NAMALWA (cell line): ENCODE results near the gene REN.

Experiments
- DNase-seq: peaks from one replicate; pipeline ENCODE4 v3.0.0-alpha.2; 2015; ENCODE audit warnings: low spot score

REN gene

DNA sequence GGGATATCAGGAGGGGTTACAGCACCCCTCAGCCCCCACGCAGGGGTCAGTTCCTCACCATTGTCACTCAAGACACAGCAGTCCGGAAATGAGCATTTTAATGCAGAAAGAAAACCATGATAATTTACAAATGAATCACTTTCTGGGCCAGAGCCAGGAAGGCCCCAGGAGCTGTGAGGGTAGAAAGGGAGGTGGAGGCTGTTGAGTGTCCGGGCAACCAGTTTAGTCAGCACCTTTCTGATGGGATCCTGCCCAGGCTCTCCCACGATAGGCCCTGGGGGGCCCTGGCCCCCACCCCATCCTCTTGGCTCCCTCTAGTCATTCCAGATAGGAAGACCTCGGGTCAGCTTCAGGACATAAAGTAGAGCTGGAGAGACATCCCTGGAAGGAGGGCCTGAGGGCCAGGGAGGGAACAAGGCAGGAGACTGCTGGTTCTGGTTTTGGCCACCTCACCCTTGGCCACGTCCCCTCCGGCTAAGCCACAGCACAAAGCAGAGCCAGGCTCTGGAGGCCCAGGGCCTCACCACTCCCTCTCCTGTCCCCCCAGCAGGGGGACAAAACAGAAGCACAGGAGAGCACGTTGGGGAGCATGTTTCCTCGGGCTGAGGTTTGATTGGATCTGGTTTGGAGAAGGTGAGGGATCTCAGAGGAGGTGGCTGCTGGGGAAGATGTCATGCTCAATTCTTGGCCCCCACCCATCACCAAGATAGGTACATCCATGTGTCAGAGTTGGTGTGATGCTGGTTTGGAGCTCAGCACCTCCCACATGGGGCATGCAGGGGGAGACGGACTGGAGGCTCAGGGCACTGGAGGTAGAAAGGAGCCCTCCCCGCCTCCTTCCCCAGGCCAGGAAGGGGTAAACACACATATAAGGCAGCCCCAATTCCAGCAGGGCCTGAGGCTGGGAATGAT, 34.9 kb downstream of the REN start:
- DNase-seq: no peak

DNA sequence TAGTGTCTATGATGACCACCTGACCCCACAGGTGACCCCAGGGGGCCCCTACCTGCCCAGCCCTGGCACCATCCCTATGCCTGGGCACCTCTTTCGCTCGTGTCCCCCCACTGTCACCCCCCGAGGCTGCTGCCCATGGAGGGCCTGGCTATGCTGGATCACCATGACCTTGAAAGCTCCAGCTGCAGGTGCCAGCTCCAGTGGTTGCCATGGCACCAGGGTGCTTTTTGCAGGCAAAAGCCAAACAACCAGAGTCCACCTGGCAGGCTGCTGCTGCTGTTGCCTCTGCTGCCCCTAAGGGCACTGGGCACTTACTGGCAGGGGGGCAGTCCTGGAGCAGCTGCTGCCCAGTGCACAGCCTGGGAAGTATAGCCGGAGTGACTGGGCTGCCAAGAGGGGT, 36.0 kb downstream of the REN start:
- peak; percentile 46 for DNase-seq

DNA sequence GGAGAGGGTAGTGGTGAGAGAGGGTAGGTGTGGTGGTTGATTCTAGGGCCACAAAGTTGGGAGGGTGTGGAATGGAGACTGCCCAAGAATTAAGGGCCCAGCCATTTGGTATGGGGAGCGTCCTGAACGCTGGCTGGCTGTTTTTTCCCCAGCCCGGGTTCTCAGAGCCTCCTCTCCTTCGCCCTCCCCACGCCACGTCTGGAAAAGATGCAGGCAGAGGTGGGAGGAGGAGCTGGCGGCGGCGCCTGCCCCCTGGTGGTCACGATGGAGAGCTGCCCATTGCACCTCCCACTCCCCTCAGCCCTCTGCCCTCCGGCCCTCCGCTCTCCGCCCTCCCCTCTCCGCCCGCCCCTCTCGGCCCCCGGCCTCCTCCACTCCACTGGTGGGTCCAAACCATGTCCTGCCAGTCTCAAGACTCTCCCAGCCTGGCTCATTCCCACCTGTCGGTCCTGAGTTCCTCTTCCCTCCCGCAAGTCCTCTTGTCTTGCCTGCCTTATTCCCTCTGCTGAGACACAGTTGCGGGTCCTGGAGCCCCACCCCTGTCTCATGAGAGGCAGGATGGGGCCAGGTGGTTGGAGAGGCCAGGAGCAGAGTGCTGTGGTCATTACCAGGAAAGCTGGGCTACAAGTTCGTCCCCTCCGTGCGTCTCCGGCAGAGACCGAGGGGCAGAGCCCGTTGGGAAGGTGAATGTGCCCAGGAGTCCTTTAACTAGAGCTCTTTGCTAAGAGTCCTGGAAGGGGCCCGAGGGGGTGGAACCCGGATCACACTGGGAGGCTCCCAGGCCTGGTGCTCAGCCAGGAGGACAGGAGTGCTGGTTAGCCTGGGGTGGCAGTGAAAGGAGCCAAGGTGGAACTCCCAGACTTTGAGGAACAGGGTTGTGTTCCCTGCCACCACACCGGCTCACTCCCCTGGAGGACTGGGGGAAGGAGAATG, 36.9 kb downstream of the REN start:
- peak; percentile 65 for DNase-seq

- DNase-seq: peak; percentile 41
Measured at GRCh38 chr1:204128464-204128963, 37.6 kb downstream of the REN start.

DNA sequence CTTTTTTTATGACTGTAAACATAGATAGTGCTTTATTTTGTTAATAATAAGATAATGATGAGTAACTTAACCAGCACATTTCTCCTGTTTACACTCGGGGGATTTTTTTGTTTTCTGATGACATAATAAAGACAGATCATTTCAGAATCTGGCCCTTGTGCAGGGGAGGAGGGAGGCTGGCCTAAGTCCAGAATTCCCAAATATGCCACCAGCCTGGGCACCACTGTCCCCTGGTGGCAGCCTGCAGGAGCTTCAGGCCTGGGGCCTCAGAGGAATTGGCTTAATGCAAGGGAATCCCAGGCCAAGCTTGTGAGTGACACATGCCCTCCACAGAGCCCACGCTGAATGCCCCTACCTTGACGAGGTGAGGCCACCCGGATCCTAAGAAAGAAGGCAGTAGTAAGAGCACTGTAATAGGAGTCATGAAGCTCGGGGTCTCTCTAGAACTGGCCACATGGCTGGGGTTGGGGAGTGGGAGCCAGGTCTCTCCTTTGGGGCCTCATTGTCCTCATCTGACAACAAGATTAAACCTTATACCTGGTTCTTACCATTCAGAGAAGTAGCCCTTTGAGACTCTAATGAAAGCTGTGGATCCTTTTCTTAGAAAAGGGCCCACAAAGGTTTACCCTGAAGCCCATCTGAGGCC, 38.4 kb downstream of the REN start:
- peak; percentile 30 for DNase-seq

DNA sequence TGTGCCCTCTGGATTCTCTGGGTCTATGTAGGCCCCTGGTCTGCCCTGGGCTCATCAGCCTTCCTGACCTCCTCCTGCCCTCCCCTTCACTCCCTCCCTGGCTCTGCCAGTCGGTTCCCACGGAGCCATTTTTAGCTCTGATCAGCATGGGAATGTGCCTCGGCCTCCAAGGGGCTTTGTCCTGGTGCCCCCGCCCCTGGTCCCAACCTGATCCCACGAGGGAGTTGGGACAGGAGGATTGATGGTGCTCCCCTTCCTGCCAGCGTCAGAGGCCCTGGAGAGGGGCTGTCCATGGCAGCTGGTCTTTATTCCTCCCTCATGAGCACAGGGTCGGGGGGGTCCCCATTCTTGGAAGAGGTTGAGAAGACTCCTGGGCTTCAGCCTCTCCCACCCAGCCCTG, 39.2 kb downstream of the REN start:
- DNase-seq: no peak

DNA sequence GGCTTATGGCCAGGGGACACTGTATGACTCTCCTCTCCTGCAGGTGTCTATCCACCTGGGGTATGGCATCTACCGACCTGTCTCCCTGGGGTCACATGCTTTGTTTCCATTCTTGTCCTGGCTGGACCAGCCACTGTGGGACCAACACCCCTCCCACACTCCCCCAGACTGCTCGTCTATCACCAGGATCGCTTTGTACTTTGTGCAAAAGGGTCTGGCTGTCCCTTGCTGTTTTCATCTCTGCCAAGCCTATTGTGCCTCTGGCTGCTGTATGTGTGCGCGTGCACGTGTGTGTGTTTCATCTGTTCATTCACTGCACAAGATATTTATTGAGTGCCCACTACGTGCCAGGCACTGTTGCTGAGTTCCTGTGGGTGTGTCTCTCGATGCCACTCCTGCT, 39.8 kb downstream of the REN start:
- no peak for DNase-seq

GRCh38 chr1:204125759-204126351, 40.3 kb downstream of the REN start:
- DNase-seq: no peak

DNA sequence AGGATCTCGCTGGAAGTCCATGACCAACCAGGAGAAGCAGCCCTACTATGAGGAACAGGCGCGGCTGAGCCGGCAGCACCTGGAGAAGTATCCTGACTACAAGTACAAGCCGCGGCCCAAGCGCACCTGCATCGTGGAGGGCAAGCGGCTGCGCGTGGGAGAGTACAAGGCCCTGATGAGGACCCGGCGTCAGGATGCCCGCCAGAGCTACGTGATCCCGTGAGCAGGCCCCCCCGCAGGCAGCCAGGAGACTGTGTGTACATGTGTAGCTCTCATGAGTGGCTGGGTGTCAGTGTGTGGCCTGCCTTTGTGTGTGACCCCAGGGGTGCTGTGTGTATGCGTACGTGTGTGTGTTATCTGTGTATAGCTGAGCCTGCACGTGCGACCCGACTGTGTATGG, 41.5 kb downstream of the REN start:
- no peak for DNase-seq

- DNase-seq: no peak
Measured at GRCh38 chr1:204123376-204123775, 42.8 kb downstream of the REN start.

DNA sequence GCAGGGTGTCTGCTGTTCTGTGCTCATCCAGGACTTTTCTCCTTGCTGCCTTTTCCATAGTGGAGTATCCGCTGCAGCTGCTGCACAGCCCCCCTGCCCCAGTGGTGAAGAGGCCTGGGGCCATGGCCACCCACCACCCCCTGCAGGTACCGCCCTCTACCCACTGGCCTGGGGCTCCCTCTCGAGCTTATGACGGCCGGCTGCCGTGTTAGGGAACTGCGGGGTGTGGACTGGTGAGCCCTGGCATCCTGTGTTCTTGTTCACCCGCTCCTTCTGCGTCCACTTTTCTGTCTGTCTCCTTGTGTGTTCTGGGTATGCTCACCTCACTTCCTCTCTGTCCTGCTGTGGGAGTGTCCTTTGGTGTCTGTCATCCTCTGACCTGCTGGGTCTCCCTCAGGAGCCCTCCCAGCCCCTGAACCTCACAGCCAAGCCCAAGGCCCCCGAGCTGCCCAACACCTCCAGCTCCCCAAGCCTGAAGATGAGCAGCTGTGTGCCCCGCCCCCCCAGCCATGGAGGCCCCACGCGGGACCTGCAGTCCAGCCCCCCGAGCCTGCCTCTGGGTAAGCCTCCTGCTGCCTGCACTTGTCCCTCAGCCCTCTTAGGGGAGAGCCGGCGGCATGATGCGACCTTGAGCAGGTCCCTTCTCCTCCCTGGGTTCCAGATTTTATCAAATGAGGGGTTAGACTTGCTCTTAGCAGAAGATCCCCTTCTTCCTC, 44.1 kb downstream of the REN start:
- DNase-seq: no peak

- no peak for DNase-seq
Measured at GRCh38 chr1:204116539-204116938, 49.6 kb downstream of the REN start.

DNA sequence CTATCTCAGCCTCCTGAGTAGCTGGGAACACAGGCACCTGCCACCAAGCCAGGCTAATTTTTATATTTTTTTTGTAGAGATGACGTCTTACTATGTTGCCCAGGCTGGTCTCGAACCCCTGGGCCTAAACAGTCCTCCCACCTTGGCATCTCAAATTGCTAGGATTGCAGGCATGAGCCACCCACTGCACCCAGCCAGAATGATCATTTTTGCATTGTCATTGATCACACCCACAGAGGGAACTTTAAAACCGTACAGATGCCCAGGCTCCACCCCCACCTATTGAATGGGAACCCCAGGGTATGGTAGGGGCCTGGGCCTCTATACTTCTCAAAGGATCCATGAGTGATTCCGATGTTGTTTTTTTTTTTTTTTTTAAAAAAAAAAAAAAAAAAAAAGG, 51.0 kb downstream of the REN start:
- no peak for DNase-seq

DNA sequence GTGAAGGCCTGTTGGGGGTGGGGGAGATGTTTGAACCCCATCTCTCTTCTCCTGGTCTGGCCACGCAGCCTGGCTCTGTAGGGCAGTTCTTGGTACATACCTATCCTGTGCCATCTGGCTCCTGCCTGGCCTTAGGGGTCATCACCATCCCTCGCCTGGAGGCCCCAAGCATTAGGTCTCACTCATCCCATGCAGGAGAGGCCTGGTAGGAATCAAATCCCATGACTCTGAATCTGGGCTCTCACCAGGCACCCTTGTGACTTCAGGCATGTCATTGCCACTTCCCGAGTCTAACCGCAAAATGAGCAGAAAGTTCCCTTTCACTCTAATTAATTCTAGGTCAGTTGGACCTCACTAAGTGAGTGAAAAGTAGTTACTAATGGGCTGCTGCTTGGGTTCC, 51.5 kb downstream of the REN start:
- DNase-seq: no peak

DNA sequence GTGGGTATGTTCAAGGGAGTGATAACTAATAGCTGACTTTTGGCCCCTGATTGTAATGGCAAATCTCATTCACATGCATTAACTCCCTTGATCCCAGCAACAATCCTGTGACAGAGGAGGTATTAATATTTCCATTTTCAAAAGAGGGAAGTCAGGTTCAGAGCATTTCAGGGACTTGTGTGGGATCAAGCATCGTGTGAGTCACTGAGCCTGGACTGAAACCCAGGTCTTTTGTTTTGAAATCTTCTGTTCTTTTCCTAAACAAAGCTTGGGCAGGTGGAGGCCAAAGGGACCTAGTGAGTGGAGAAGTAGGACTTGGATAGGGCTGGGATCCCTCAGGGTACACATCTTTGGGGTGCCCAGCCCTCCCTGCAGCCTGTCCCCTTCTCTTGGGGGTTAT, 52.2 kb downstream of the REN start:
- no peak for DNase-seq

DNA sequence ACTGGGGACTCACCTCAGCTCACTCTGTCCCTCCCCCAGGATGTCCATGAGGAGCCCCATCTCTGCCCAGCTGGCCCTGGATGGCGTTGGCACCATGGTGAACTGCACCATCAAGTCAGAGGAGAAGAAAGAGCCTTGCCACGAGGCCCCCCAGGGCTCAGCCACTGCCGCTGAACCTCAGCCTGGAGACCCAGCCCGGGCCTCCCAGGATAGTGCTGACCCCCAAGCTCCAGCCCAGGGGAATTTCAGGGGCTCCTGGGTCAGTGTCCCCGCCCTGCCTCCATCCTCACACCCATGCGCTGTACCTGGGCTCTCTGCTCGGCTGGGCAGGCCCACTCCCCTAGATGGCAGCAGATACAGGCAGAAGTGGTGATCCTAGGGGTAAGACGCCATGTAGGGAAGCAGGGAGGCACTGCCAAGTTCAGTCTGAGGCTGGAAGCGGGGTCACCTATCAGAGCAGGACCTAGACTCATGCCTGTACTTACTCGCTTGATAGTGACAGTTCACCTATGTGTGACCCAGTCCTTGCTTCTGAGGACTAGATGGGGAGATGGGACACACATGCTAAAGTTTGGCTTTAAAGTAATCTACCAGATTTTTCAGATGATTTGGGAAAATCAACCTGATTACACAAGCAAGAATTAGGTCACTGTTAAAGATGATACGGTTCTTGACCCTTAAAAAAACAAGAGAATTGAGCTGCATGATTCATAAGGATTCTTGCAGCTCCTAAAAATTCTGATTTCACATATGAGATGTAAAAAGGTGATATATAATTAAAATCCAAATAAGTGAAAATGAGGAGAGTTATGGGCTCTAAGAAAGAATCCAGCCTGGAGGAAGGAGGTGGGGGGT, 53.0 kb downstream of the REN start:
- no peak for DNase-seq

DNA sequence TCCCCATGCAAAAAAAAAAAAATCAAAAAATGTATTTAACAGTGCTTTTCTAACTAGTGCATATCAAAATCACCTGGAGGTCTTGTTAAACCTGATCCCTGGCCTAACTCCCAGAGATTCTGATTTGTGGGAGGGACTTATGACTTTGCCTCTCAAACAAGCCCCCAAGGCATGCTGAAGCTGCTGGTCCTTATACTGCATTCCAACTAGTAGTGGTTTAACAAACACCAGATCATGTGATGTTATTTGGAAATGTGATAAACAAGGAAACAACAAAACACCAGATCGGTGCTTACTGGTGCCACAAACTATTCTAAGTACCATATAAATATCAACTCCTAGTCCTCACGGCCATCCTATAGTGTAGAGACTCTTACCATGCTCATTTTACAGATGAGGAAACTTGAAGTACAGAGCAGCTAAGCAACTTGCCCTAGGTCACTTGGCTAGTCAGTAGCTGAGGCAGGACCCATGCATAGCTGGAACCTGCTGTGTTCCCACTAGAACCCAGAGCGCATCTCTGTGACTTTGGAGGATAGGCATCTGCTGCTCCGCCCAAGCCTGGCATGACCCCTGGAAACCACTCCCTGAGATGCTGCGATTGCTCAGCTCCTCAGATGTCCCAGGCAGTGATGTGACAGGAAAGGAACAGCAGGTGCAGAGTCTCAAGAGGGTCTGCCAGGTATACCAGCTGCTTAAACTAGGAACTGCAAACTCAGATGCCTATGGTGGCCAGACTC, 55.1 kb downstream of the REN start:
- DNase-seq: no peak

GRCh38 chr1:204108312-204109141, 57.6 kb downstream of the REN start:
- no peak for DNase-seq

- DNase-seq: no peak
Measured at GRCh38 chr1:204107892-204108291, 58.2 kb downstream of the REN start.
